ENCODE data around the gene ZGRF1.
"Not testable (repeated sequence)": the region's sequence is repeated elsewhere in the genome, so short reads cannot be mapped to it uniquely, and the experiment has no call there.

Gene ZGRF1

GRCh38 chr4:112644595-112645535 lies 8.2 kb upstream of the ZGRF1 start:
- not testable (repeated sequence) for DNase-seq

- DNase-seq: no peak
Measured at GRCh38 chr4:112642526-112642925, 5.8 kb upstream of the ZGRF1 start.

DNA sequence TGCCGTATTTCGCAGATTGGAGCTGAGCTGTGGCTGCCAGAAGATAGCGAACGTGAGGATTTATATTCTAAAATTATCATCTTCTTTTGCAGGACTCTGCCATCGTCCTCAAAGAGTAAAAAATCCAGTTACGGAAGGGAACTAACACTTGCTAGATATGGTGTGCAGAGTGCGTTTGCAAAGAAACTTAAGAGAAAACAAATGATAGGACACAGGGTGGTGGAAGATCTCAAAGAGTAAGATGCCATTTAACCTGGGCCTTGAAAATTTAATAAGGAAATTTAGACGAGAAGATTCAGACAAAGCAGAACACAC lies 800 bp upstream of the ZGRF1 start:
- DNase-seq: peak; percentile 2

DNA sequence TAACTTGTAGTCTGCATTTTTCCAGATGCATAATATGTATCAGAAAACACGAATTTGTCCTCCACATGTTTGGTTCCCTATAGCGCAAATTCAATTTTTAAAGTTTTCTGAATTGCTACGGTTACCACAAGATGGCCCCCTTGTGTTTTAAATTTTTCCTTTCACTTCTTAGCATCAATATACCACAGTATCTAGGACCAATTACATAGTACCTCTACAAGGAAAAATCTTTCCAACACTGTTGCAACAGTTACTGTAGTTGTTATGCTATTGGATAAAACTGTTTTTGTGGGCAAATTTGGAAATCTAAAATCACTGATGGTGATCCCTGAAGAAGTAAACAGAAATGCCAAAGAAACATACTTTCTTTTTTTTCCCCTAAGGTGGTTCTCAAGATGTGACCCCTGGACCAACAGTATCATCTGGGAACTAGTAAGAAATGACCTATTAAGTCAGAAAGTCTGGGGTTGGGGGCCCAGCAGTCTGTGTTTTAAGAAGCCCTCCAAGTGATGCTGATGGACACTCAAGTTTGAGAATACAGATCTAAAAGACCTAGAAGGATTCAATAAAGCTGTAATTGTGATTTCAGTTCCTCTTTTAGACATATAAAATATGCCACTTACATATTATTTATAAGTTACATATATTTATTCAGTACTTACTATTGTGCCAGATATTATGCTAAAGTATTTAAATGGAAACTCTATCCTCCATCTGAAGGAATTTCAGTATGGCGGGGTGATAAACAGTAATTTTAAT lies 3.1 kb downstream of the ZGRF1 start:
- peak; percentile 11 for DNase-seq

DNA sequence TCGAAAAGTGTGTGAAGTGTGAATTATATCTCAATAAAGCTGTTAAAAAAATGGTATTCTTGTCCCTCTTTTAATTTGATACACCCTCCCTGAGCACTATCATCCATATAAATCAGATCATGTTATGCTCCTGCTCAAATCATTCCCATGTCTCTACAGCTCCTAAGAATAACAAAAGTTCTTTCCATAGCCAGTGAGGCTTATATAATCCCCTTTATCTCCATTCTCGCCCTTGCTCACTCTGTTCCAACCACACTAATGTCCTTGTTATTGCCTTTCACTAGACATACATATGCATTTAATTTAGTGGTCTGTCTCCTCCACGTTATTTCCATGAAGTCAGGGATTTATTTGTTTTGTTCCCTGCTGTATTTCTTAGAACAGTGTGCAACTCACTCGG lies 10.5 kb downstream of the ZGRF1 start:
- DNase-seq: no peak

- no peak for DNase-seq
Measured at GRCh38 chr4:112616984-112617383, 19.7 kb downstream of the ZGRF1 start.

GRCh38 chr4:112612814-112613213 lies 23.9 kb downstream of the ZGRF1 start:
- not testable (repeated sequence) for DNase-seq

DNA sequence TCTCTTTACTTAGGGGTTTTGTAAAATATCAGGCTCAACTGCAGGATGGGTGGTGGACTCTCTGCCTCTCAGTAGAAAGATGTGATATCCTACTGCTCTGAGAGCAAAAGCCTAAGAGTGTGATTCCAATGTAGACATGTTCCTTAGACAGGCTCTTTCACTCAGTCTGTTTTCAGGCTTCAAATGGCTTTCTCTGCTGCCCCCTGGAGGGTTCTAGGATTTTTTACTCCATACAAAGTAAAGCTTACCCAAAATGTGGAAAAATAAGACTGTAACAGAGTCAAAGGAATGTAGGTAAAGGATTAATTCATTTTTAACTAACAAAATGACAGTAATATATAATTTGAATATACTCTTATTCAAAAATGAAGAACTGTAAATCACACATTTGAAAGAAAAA lies 32.1 kb downstream of the ZGRF1 start:
- peak; percentile 42 for DNase-seq

GRCh38 chr4:112594993-112595392 lies 41.7 kb downstream of the ZGRF1 start:
- DNase-seq: no peak

DNA sequence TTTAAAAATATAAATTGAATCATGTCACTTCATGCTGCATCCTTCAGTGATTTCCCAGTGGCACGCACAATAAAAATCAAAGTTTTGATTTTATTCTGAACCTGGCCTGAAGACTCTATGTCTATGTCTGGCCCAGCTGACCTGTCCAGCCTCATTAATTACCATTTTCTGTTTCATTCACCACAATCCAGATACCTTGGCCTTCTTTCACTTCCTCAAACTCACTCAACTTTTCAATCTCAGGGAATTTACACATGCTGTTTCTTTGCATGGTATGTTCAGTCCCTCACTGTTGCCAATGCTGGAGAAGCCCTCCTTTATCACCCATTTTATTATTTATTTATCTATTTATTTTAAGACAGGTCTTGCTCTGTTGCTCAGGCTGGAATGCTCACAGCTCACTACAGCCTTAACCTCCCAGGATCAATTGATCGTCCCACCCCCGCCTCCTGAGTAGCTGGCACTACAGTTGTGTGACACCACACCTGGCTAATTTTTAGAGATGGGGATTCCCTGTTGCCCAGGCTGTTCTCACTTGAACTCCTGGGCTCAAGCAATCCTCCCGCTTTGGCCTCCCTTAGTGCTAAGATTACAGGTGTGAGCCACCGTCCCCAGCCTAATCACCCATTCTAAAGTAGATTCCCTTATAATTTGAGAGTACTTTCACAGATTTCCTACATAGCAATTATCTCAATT lies 43.1 kb downstream of the ZGRF1 start:
- peak; percentile 3 for DNase-seq

GRCh38 chr4:112592717-112593116 lies 44.0 kb downstream of the ZGRF1 start:
- no peak for DNase-seq

DNA sequence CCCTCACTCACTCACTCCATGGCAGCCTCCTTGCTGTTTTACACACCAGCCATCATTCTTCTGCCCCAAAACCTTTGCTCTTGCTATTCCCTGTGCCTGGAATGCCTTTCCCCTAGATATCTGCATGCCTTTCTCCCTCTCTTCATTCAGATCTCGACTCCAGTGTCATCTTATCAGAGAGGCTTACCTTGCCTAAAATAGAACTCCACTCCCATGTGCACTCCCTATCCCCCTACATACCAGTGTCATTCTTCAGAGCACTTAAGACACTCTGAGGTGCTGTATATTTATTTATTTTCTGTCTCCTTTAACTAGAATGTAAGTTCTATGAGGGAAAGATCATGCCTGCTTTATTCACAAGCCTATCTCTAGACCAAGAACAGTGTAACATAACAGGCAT lies 45.1 kb downstream of the ZGRF1 start:
- DNase-seq: no peak

- DNase-seq: no peak
Measured at GRCh38 chr4:112589206-112589605, 47.5 kb downstream of the ZGRF1 start.

- DNase-seq: no peak
Measured at GRCh38 chr4:112585977-112586736, 50.6 kb downstream of the ZGRF1 start.

DNA sequence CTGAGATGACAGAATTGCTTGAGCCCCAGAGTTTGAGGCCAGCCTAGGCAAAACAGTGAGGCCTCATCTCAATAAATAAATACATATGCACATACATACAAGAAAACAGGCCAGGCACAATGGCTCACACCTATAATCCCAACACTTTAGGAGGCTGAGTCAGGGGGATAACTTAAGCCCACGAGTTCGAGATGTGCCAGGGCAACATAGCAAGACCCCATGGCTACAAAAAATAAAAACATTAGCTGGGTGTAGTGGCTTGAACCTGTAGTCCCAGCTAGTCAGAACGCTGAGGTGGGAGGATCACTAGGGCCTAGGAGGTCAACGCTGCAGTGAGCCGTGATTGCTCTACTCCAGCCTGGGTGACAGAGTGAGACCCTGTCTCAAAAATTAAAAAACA lies 69.2 kb downstream of the ZGRF1 start:
- no peak for DNase-seq

- no peak for DNase-seq
Measured at GRCh38 chr4:112564706-112565270, 71.9 kb downstream of the ZGRF1 start.

DNA sequence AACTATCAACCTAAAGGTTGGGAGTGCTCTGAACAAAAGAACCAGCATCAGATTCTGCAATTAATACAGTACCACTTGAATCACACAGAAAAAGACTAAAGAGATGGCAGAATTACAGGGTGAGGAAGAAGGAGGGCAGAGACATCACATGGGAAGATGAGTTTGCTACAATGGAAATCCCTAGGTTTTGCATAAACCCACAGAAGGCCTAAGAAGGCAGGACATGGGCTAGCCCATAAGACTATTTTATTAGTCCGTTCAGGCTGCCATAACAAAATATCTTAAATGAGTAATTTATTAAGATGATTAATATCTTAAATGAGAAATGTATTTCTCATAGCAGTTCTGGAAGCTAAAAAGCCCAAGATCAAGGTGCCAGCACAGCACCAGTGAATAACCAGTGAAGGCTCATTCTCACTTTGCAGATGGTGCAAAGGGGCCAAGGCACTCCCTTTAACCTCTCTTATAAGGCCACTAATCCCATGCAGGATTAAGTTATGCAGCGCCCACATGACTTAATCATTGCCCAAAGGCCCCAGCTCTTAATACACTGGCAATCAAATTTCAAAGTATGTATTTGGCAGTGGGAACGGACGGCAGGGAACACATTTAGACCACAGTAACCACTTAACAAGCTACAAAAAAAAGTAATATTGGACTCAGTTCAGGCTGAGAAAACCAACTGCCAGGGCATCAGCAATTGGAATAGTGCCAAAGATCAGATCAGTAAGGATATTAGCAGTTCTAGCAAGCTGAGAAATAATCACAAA lies 73.1 kb downstream of the ZGRF1 start:
- DNase-seq: no peak

DNA sequence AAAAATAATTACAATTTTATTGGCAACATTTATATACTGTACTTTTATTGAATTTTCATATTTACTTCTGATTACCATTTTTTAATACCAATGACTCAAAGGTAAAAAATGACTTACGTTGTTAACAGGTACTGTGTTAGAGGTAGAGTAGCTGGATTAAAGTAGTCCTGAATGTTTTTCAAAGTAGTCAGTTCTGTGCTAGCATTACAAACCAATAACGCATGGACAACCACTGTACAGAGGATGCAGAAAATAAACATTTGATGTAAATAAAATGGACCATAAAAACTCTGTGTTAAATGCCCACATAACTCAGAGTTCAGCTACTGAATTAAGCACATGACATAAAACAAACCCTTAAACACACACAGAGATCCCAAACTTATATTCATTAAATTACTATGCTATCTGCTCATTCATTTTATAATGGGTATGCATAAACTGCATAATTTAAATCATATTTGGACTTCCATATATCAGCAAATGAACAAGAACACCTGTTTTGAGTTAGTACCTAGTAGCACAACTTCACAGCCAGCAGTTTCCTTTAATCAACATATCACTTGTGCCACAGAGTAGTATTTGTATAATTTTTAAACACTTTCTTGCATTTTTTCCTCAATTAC lies 74.3 kb downstream of the ZGRF1 start:
- no peak for DNase-seq

- DNase-seq: no peak
Measured at GRCh38 chr4:112560084-112560483, 76.6 kb downstream of the ZGRF1 start.

- DNase-seq: no peak
Measured at GRCh38 chr4:112559053-112559452, 77.7 kb downstream of the ZGRF1 start.
